Breast epithelium (tissue), 4 donors: Measurements from ENCODE around the gene TBCA. TPM values are rescaled to one million over a fixed set of nuclear protein-coding genes. Genes with fewer than 3 reads are reported as not detected.

Source experiments
- DNase-seq, 2 donors: peaks; one replicate each; pipeline ENCODE4 v3.0.0-alpha.2; 2019; ENCODE audit warnings: low spot score in 2 of 2
- H3K27ac ChIP-seq, 2 donors: fragments of 200-600 bp; sonication (generic) in 1 of 2; one replicate each; pipeline ENCODE4 v1.5.1; 2016 to 2019; ENCODE audit warnings: mild to moderate bottlenecking in 1 of 2
- H3K27me3 ChIP-seq, 2 donors: fragments of 200-600 bp; sonication (generic) in 1 of 2; one replicate each; pipeline versions ENCODE4 v1.5.1 to v1.6.0; 2017 to 2019; ENCODE audit warnings: control low read depth in 1 of 2, mild to moderate bottlenecking in 1 of 2
- H3K36me3 ChIP-seq: fragments of 200-600 bp; one replicate; pipeline ENCODE4 v1.5.1; 2019
- H3K4me1 ChIP-seq, 2 donors: fragments of 200-600 bp; sonication (generic); one replicate each; pipeline ENCODE4 v1.5.1; 2016 to 2019; ENCODE audit warnings: control low read depth in 1 of 2
- H3K4me3 ChIP-seq, 3 donors: fragments of 200-600 bp; sonication (generic); 1 replicate in 2 of 3; 2 replicates in 1 of 3; pipeline ENCODE4 v1.5.1; 2016 to 2019; ENCODE audit warnings: mild to moderate bottlenecking in 3 of 3, moderate library complexity in 2 of 3
- H3K9me3 ChIP-seq, 2 donors: fragments of 200-600 bp; sonication (generic) in 1 of 2; one replicate each; pipeline ENCODE4 v1.5.1; 2016 to 2019; ENCODE audit warnings: control low read depth in 1 of 2
- POLR2A ChIP-seq: fragments of 450-650 bp; IDR thresholded peaks from one replicate; pipeline ENCODE4 v1.6.1; 2016; ENCODE audit warnings: antibody characterized with exemption, mild to moderate bottlenecking, moderate library complexity
- POLR2AphosphoS5 ChIP-seq, 3 donors: sonication (generic); formaldehyde crosslinking; IDR thresholded peaks; one replicate each; pipeline ENCODE4 v1.6.1; 2017; ENCODE audit warnings: antibody characterized with exemption in 3 of 3
- intact Hi-C: fragments of 100-400 bp; cut with DNase I; formaldehyde crosslinking; loops from one replicate; pipeline ENCODE4 v1.15.1; 2023; ENCODE audit warnings: low total_unique reads
- total RNA-seq, 3 donors: library from RNA; depleted of rRNA; stranded (reverse); fragments of >200 nt; gene quantifications; one replicate each; pipeline ENCODE4 v1.1.0, GENCODE V29; 2016
- TF ChIP-seq, protein P1 (sequence below), 3 donors: fragments of 450-650 bp; IDR thresholded peaks; one replicate each; pipeline ENCODE4 v1.5.1; 2016 to 2017; ENCODE audit warnings: antibody characterized with exemption in 3 of 3, mild to moderate bottlenecking in 3 of 3, moderate library complexity in 3 of 3

Gene TBCA
- total RNA-seq, 3 donors from 2014 or later, result 109 to 150 (median 118) TPM

DNA sequence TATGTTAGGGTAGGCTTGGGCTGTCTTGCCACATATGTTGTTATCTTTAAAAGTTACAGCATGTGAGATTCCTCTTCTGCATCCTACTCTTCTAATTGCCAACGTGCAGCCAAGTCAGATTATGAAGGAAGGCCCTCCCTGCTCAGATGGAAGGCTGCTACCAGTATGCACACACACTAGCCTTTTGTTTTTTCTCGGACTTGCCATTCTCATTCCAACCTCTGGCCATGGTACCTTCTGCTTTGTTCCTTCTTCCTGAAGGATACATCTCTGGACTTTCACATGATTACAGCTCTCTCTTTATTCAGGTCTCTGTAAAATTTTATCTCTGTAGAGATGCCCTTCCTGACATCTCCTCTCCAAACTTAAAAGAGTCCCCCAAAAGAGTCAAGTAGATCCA, 124.8 kb downstream of the TBCA start:
- DNase-seq, result no peak
- intact Hi-C loops, result no loop called here

DNA sequence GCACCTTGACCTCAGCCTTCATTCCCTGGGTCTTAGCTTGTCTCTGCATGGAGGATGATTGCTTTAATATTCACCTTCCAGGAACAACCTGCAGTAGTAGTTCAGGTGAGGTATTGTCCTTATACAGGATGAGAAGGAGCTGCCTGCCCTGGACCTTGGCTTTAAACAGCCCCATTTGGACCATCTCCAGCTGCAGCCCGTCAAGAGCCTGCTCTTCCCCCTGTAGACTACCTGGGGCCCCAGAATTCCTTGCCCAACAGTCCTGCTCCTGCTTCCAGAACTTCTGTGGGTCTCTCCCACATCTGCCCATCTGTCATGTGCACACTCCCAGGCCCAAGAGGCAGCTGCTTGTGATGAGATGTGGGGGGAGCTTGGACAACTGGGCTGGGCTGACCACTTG, 125.5 kb downstream of the TBCA start:
- no peak for TF ChIP-seq POLR2AphosphoS5 (IDR thresholded peaks at IDR 0.05)
- TF ChIP-seq, protein P1, sequence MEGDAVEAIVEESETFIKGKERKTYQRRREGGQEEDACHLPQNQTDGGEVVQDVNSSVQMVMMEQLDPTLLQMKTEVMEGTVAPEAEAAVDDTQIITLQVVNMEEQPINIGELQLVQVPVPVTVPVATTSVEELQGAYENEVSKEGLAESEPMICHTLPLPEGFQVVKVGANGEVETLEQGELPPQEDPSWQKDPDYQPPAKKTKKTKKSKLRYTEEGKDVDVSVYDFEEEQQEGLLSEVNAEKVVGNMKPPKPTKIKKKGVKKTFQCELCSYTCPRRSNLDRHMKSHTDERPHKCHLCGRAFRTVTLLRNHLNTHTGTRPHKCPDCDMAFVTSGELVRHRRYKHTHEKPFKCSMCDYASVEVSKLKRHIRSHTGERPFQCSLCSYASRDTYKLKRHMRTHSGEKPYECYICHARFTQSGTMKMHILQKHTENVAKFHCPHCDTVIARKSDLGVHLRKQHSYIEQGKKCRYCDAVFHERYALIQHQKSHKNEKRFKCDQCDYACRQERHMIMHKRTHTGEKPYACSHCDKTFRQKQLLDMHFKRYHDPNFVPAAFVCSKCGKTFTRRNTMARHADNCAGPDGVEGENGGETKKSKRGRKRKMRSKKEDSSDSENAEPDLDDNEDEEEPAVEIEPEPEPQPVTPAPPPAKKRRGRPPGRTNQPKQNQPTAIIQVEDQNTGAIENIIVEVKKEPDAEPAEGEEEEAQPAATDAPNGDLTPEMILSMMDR (IDR thresholded peaks at IDR 0.05), result no peak
- no peak for TF ChIP-seq POLR2A
- no peaks in the 10 kb centered on the region for H3K9me3 ChIP-seq
- no peak for DNase-seq
- H3K36me3 ChIP-seq, result no peaks in the 10 kb centered on the region
- intact Hi-C loops, result no loop called here
- no peaks in the 10 kb centered on the region for H3K4me1 ChIP-seq
- H3K27me3 ChIP-seq, result peaks cover 0 to 31% of the 10 kb centered on the region in 2 donors
- no peak overlapping the region for H3K27ac ChIP-seq
- H3K4me3 ChIP-seq, result no peak overlapping the region

More for the DNA sequence above, 124.8 kb downstream of the TBCA start:
- Histone ChIP-seq H3K4me3 (no peak overlapping the region), H3K27ac (no peak overlapping the region), H3K27me3 (peaks cover 0 to 25% of the 10 kb centered on the region in 2 donors), H3K9me3 (no peaks in the 10 kb centered on the region), H3K4me1 (no peaks in the 10 kb centered on the region), H3K36me3 (no peaks in the 10 kb centered on the region)
- TF ChIP-seq POLR2A (no peak), POLR2AphosphoS5 (IDR thresholded peaks at IDR 0.05) (no peak)
- TF ChIP-seq, protein P1 (IDR thresholded peaks at IDR 0.05), result no peak

- Histone ChIP-seq H3K36me3 (no peaks in the 10 kb centered on the region), H3K4me3 (no peak overlapping the region), H3K4me1 (peaks cover 0 to 3% of the 10 kb centered on the region in 2 donors), H3K27me3 (peaks cover 0 to 39% of the 10 kb centered on the region in 2 donors), H3K9me3 (no peaks in the 10 kb centered on the region), H3K27ac (no peak overlapping the region)
- TF ChIP-seq, protein P1 (IDR thresholded peaks at IDR 0.05), result no peak
- no peak for TF ChIP-seq POLR2AphosphoS5 (IDR thresholded peaks at IDR 0.05)
- TF ChIP-seq POLR2A, result no peak
- no peak for DNase-seq
- intact Hi-C loops, result no loop called here
Observed at GRCh38 chr5:77649776-77650175, 126.4 kb downstream of the TBCA start.

DNA sequence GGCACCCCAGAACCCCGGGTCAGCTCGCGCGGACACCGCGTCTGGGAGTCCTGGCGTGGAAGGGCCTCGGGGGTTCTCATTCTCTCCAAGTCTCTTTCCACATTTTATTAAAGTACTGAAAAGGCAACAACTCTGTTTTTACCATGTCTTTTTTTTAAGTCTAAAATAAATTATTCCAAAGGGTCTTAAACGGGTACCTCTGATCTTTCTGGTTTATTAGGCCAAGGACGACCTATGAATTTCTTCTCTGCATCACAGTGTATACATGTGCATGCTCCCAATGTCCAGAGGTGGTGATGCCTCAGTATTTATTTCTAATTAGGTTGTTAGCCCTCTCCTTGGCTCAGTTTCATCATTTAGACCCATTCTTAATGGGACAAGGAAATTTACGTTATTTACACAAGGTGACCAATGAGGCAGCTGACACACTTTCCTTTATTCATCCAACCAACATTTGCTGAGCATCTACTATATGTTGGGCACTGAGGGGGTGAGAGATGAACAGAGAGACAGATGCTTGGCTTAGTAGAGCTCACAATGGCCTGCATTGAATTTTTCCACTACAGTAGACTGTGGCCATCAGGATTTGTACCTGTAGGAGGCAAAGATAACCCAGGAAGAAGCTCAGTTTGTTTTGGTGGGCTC, 130.0 kb downstream of the TBCA start:
- Histone ChIP-seq H3K4me3 (no peak overlapping the region), H3K9me3 (no peaks in the 10 kb centered on the region), H3K27me3 (peaks cover 5 to 66% of the 10 kb centered on the region in 2 donors), H3K36me3 (no peaks in the 10 kb centered on the region), H3K27ac (no peak overlapping the region), H3K4me1 (peaks cover 0 to 3% of the 10 kb centered on the region in 2 donors)
- no peak for DNase-seq
- intact Hi-C loops, result no loop called here
- TF ChIP-seq, protein P1 (IDR thresholded peaks at IDR 0.05), result no peak
- TF ChIP-seq POLR2AphosphoS5 (IDR thresholded peaks at IDR 0.05) (no peak), POLR2A (no peak)

DNA sequence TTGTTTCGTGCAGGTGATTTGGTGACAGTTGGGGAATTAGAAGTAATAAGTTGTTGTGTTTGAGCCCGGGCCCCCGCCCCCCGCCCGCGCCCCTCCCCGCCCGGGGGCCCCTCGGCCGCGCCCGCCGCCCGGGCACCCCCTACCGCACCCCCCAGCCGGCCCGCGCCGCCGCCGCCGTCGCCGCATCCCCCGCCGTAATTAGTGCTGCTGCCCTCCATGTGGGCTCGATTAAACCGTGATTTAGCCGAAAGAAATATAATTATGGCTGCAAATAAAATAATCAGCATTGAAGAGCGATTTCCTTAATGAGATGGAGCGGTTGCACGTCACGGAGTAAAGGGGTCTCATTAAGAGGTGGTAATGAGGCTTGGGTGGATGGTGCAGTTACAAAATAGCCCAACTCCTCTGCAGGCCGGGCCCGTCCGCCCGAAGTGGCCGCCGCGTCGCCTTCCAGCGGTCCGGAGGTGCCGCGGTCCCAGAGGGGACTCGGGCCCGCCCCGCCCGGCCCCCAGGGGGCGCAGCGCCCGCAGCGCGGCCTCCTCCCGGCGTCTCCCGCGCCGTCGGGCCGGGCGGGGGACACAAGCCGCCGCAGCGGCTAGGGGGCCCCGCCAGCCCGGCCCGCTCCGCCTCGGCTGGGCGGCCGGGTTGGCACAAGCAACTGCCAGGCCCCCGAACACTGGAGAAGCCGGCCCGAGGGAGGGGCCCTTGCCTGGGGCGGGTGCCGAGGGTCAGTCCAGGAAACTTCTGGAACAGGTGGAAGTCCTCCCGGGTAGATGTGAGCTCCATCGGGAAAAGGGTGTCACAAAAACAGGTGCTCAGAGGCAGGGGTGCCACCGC, 130.8 kb downstream of the TBCA start:
- intact Hi-C loops, result no loop called here
- Histone ChIP-seq H3K27ac (no peak overlapping the region), H3K4me1 (peaks cover 0 to 3% of the 10 kb centered on the region in 2 donors), H3K4me3 (peak overlapping the region in 1 of 3 donors; percentile 58), H3K27me3 (peaks cover 5 to 70% of the 10 kb centered on the region in 2 donors), H3K36me3 (no peaks in the 10 kb centered on the region), H3K9me3 (no peaks in the 10 kb centered on the region)
- TF ChIP-seq POLR2A (no peak), POLR2AphosphoS5 (IDR thresholded peaks at IDR 0.05) (no peak)
- TF ChIP-seq, protein P1 (IDR thresholded peaks at IDR 0.05), result no peak
- no peak for DNase-seq
